Osteocyte (in vitro differentiated cells): Measurements from ENCODE around the gene CENPP. TPM values are rescaled to one million over a fixed set of nuclear protein-coding genes. Genes with fewer than 3 reads are reported as not detected.
A peak's percentile ranks its signal among the peaks of the same experiment; 100 is the strongest.

Source experiments
- DNase-seq: peaks from one replicate; pipeline ENCODE4 v3.0.0; 2021; ENCODE audit warnings: mixed read lengths; ENCODE audit not compliant: unreplicated experiment; ENCODE audit errors: extremely low spot score
- H3K27ac Mint-ChIP-seq: one replicate; pipeline ENCODE4 v1.8.0; 2021; ENCODE audit warnings: mild to moderate bottlenecking, mixed read lengths; ENCODE audit not compliant: unreplicated experiment
- H3K27me3 Mint-ChIP-seq: one replicate; pipeline ENCODE4 v1.8.0; 2021; ENCODE audit warnings: mixed read lengths; ENCODE audit not compliant: unreplicated experiment
- H3K36me3 Mint-ChIP-seq: one replicate; pipeline ENCODE4 v1.8.0; 2021; ENCODE audit warnings: mixed read lengths; ENCODE audit not compliant: unreplicated experiment
- H3K4me1 Mint-ChIP-seq: one replicate; pipeline ENCODE4 v1.8.0; 2021; ENCODE audit warnings: mixed read lengths; ENCODE audit not compliant: unreplicated experiment
- H3K4me3 Mint-ChIP-seq: one replicate; pipeline ENCODE4 v1.8.0; 2021; ENCODE audit warnings: mild to moderate bottlenecking, moderate library complexity, mixed read lengths; ENCODE audit not compliant: unreplicated experiment
- H3K9me3 Mint-ChIP-seq: one replicate; pipeline ENCODE4 v1.8.0; 2021; ENCODE audit warnings: mixed read lengths; ENCODE audit not compliant: unreplicated experiment
- CTCF ChIP-seq: fragments of 200-600 bp; sonication (generic); IDR thresholded peaks from 2 replicates; pipeline ENCODE4 v1.5.0; 2021; ENCODE audit warnings: antibody characterized with exemption, mild to moderate bottlenecking, moderate library complexity
- total RNA-seq: library from RNA; stranded (reverse); gene quantifications from 2 replicates; pipeline ENCODE4 v1.2.1, GENCODE V29; 2021

Gene CENPP
- total RNA-seq, 1 donor from 2014 or later = 11.6 TPM

DNA sequence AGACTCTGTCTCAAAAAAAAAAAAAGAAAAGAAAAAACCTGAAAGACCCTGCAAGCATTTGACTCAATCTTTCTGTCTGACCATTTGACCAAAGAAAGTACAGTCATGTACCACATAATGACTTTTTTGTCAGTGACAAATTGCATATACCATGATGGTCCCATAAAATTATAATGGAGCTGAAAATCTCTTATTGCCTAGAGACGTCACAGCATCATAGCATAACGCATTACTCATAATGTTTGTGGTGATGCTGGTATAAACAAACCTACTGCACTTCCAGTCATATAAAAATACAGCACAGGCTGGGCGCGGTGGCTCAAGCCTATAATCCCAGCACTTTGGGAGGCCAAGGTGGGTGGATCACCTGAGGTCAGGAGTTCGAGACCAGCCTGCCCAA is 199.6 kb downstream of the CENPP start:
- Mint-ChIP-seq H3K36me3 (peaks cover 17% of the 10 kb centered on the region), H3K9me3 (peaks cover 4% of the 10 kb centered on the region), H3K27ac (no peak overlapping the region), H3K27me3 (no peaks in the 10 kb centered on the region), H3K4me1 (peaks cover 10% of the 10 kb centered on the region), H3K4me3 (no peak overlapping the region)
- TF ChIP-seq CTCF = no peak
- no peak for DNase-seq

DNA sequence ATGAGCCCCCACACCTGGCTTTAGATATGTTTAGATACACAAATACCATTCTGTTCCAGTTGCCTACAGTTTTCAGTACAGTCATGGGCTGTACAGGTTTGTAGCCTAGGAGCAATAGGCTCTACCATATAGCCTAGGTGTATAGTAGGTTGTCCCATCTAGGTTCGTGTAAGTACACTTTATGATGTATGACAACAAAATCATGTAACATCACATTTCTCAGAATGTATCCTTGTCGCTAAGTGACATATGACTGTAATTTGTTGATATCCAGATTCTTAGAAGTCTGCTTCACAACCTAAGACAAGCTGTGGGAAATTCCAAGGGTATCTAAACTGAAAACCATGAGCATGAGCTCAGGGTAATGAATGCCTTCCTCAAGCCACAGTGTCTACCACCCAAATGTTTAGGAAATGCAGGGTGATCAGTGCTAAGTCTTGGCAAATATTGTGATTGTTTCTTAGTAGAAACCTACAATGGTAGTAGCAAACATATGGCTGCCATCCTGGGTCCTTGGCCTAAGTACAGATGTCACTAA is 201.6 kb downstream of the CENPP start:
- Mint-ChIP-seq H3K27ac (no peak overlapping the region), H3K4me3 (no peak overlapping the region), H3K27me3 (no peaks in the 10 kb centered on the region), H3K9me3 (peaks cover 11% of the 10 kb centered on the region), H3K36me3 (peaks cover 19% of the 10 kb centered on the region), H3K4me1 (peaks cover 10% of the 10 kb centered on the region)
- TF ChIP-seq CTCF = no peak
- no peak for DNase-seq

- no peak for DNase-seq
- peaks cover 13% of the 10 kb centered on the region for H3K9me3 Mint-ChIP-seq
- peak overlapping the region; percentile 59 for H3K27ac Mint-ChIP-seq
These were observed 202.2 kb downstream of the CENPP start for GRCh38 chr9:92527832-92528521.

GRCh38 chr9:92528522-92528849 is 202.7 kb downstream of the CENPP start:
- Mint-ChIP-seq H3K36me3 (peaks cover 21% of the 10 kb centered on the region), H3K4me1 (peaks cover 13% of the 10 kb centered on the region), H3K9me3 (peaks cover 16% of the 10 kb centered on the region), H3K4me3 (no peak overlapping the region), H3K27me3 (no peaks in the 10 kb centered on the region), H3K27ac (peak overlapping the region; percentile 59)
- TF ChIP-seq CTCF = no peak
- no peak for DNase-seq

More at GRCh38 chr9:92527832-92528521, 202.2 kb downstream of the CENPP start:
- Mint-ChIP-seq H3K4me1 (peaks cover 10% of the 10 kb centered on the region), H3K36me3 (peaks cover 17% of the 10 kb centered on the region), H3K4me3 (no peak overlapping the region), H3K27me3 (no peaks in the 10 kb centered on the region)
- no peak for TF ChIP-seq CTCF

- DNase-seq = no peak
- Mint-ChIP-seq H3K27me3 (no peaks in the 10 kb centered on the region), H3K9me3 (peaks cover 19% of the 10 kb centered on the region), H3K4me3 (no peak overlapping the region), H3K27ac (no peak overlapping the region), H3K4me1 (peaks cover 16% of the 10 kb centered on the region), H3K36me3 (peaks cover 24% of the 10 kb centered on the region)
- no peak for TF ChIP-seq CTCF
These were observed 203.4 kb downstream of the CENPP start for GRCh38 chr9:92529124-92529523.
